Effector memory CD4-positive, alpha-beta T cell (primary cell): Measurements from ENCODE around the gene CPNE8.

Experiments used
- DNase-seq, 3 donors: peaks; one replicate each; pipeline ENCODE4 v3.0.0-alpha.2; 2020
- H3K27ac ChIP-seq: 2 replicates; pipeline ENCODE4 v1.7.0; 2013; ENCODE audit warnings: mild to moderate bottlenecking, low read length, moderate library complexity; ENCODE audit not compliant: insufficient read depth, poor library complexity, severe bottlenecking
- H3K27me3 ChIP-seq: replicated peaks from 2 replicates; pipeline ENCODE4 v1.7.0; 2013; ENCODE audit warnings: mild to moderate bottlenecking, low read length; ENCODE audit not compliant: insufficient read depth, control insufficient read depth, poor library complexity, severe bottlenecking
- H3K36me3 ChIP-seq: 2 replicates; pipeline ENCODE4 v1.7.0; 2013; ENCODE audit warnings: mild to moderate bottlenecking, low read length, moderate library complexity; ENCODE audit not compliant: control insufficient read depth, insufficient read depth
- H3K4me1 ChIP-seq: 2 replicates; pipeline ENCODE4 v1.7.0; 2013; ENCODE audit warnings: low read length, mild to moderate bottlenecking; ENCODE audit not compliant: control insufficient read depth, insufficient read depth, poor library complexity, severe bottlenecking
- H3K4me3 ChIP-seq: 2 replicates; pipeline ENCODE4 v1.7.0; 2013; ENCODE audit warnings: low read length, low read depth, mild to moderate bottlenecking; ENCODE audit not compliant: insufficient read depth, poor library complexity, severe bottlenecking
- H3K9me3 ChIP-seq: 2 replicates; pipeline ENCODE4 v1.7.0; 2013; ENCODE audit warnings: mild to moderate bottlenecking, low read length, moderate library complexity; ENCODE audit not compliant: control insufficient read depth

CPNE8 gene

DNA sequence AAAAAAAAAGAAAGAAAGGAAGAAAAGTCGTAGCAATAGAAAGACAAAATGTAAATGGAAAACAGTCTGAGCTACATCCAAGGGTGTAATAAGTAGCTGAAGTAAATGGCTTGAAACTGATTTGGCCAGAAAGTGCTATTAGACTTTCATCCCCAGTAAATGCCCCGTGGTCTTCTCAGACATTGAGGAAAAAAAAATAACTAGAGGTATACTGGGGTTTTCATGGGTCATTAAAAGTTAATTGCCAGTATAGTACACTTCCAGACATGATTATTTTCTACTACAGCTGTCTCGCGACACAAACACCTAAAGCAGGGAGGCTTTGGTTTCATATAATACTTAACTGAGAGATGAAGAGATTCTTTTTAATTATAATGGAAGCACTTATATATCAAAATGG, 271.9 kb downstream of the CPNE8 start:
- H3K9me3 ChIP-seq, result no peaks in the 10 kb centered on the region
- H3K27me3 ChIP-seq, result no peaks in the 10 kb centered on the region
- H3K4me1 ChIP-seq, result no peaks in the 10 kb centered on the region
- no peaks in the 10 kb centered on the region for H3K36me3 ChIP-seq
- no peak overlapping the region for H3K27ac ChIP-seq
- DNase-seq, result no peak
- no peak overlapping the region for H3K4me3 ChIP-seq

DNA sequence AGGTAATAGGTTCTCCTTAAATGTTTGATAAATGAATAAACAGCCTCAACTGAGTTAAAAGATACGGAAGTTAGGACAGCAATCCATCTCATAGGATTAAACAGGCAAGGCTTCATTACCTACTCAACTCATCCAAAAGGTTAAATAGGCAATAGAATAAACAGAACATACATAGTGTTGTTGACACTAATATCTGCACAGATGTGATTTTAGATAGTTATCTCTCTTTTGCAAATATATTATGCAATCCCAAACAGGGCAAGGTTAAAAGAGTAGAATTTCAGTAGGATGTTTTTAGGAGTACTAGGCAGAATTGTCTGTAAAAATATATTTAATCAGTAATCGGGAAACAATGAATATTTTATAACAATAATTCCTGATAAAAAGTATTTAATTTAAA, 276.3 kb downstream of the CPNE8 start:
- Histone ChIP-seq H3K27me3 (no peaks in the 10 kb centered on the region), H3K27ac (no peak overlapping the region), H3K4me3 (no peak overlapping the region), H3K36me3 (no peaks in the 10 kb centered on the region), H3K4me1 (no peaks in the 10 kb centered on the region), H3K9me3 (no peaks in the 10 kb centered on the region)
- no peak for DNase-seq

- no peak for DNase-seq
- H3K4me3 ChIP-seq, result no peak overlapping the region
- no peaks in the 10 kb centered on the region for H3K4me1 ChIP-seq
- no peaks in the 10 kb centered on the region for H3K9me3 ChIP-seq
- H3K27ac ChIP-seq, result no peak overlapping the region
- H3K27me3 ChIP-seq, result no peaks in the 10 kb centered on the region
- no peaks in the 10 kb centered on the region for H3K36me3 ChIP-seq
These were observed 277.1 kb downstream of the CPNE8 start for GRCh38 chr12:38628288-38628687.

DNA sequence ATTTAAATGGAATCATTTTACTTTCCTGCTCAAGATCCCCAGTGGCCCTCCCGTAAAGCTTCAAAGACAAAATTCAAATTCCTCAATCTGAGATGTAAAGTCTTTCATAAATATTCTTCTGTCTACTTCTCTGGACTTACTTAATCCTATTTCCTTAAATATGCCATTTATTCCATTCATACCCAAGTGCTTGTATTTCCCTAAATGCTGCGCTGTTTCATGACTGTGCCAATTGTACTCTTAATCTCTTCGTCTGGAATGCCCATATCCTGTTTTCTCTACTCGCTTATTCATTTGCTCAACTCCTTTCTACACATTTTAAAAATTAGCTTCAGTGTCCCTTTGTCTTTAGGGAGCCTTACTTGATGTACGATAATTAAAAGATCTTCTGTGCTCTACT, 280.1 kb downstream of the CPNE8 start:
- Histone ChIP-seq H3K36me3 (no peaks in the 10 kb centered on the region), H3K27me3 (no peaks in the 10 kb centered on the region), H3K27ac (no peak overlapping the region), H3K4me1 (no peaks in the 10 kb centered on the region), H3K4me3 (no peak overlapping the region), H3K9me3 (no peaks in the 10 kb centered on the region)
- no peak for DNase-seq

DNA sequence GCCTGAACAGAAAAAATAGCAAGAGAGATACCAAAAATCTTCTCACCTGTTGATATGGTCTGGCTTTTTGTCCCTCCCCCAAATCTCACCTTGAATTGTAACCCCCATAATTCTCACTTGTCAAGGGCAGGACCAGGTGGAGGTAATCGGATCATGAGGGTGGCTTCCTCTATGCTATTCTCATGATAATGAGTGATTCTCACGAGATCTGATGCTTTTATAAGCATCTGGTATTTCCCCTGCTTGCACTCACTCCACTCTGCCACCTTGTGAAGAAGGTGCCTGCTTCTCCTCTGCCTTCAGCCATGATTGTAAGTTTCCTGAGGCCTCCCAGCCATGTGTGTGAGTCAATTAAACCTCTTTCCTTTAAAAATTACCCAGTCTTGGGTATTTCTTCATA, 291.2 kb downstream of the CPNE8 start:
- Histone ChIP-seq H3K4me1 (no peaks in the 10 kb centered on the region), H3K27me3 (no peaks in the 10 kb centered on the region), H3K27ac (no peak overlapping the region), H3K36me3 (no peaks in the 10 kb centered on the region), H3K9me3 (no peaks in the 10 kb centered on the region), H3K4me3 (no peak overlapping the region)
- no peak for DNase-seq

DNA sequence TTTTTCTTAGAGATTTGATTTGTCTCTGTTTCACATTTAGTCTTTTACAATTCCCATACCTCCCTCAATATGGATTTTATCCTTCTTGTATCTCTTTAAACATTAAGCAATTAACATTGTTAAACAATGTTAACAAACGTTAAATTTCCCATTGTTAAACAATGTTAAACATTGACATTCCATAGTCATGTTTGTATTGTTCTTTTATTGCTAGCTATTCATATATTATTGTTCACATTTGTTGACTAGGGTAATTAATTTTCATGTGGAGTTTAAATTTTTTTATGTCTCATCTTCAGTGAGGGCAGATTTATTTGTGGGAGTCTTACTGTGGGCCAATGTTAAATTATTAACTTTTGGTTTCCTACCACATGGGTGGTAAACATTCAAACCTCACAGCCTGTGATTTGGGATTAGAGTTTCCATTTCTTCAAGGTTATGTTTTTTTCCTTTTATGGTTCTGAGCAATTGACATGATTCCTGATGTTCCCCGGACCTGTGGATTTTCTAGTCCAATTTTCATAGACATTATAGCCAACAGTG, 294.5 kb downstream of the CPNE8 start:
- Histone ChIP-seq H3K9me3 (no peaks in the 10 kb centered on the region), H3K27me3 (no peaks in the 10 kb centered on the region), H3K4me3 (no peak overlapping the region), H3K27ac (no peak overlapping the region), H3K36me3 (no peaks in the 10 kb centered on the region), H3K4me1 (no peaks in the 10 kb centered on the region)
- DNase-seq, result no peak

- no peaks in the 10 kb centered on the region for H3K4me1 ChIP-seq
- H3K27me3 ChIP-seq, result no peaks in the 10 kb centered on the region
- H3K4me3 ChIP-seq, result no peak overlapping the region
- DNase-seq, result no peak
- no peak overlapping the region for H3K27ac ChIP-seq
- H3K9me3 ChIP-seq, result no peaks in the 10 kb centered on the region
- H3K36me3 ChIP-seq, result no peaks in the 10 kb centered on the region
These were observed 298.1 kb downstream of the CPNE8 start for GRCh38 chr12:38607295-38607694.
